ENCODE measurements around the gene FGB.
A peak's percentile ranks its signal among the peaks of the same experiment; 100 is the strongest.

FGB gene

GRCh38 chr4:154597798-154598774 lies 35.3 kb downstream of the FGB start:
- no peak for DNase-seq

GRCh38 chr4:154602404-154603020 lies 39.7 kb downstream of the FGB start:
- no peak for DNase-seq

GRCh38 chr4:154603033-154603943 lies 40.5 kb downstream of the FGB start:
- no peak for DNase-seq

- DNase-seq, result no peak
Measured at GRCh38 chr4:154604696-154605200, 41.9 kb downstream of the FGB start.

GRCh38 chr4:154606728-154607723 lies 44.2 kb downstream of the FGB start:
- no peak for DNase-seq

GRCh38 chr4:154608361-154609252 lies 45.8 kb downstream of the FGB start:
- no peak for DNase-seq

- no peak for DNase-seq
Measured at GRCh38 chr4:154609532-154609931, 46.7 kb downstream of the FGB start.

GRCh38 chr4:154610582-154610981 lies 47.8 kb downstream of the FGB start:
- DNase-seq, result no peak

- DNase-seq, result no peak
Measured at GRCh38 chr4:154611833-154612232, 49.0 kb downstream of the FGB start.

- DNase-seq, result no peak
Measured at GRCh38 chr4:154612472-154613414, 49.9 kb downstream of the FGB start, which contains the start of gene FGG. Gene FGG (minus strand): TSS chr4:154612656. CDS start chr4:154612609, 47 bp downstream.

- no peak for DNase-seq
Measured at GRCh38 chr4:154614306-154614705, 51.5 kb downstream of the FGB start.

- no peak for DNase-seq
Measured at GRCh38 chr4:154615211-154615610, 52.4 kb downstream of the FGB start.

- DNase-seq, result no peak
Measured at GRCh38 chr4:154616287-154616686, 53.5 kb downstream of the FGB start.

GRCh38 chr4:154616731-154617130 lies 53.9 kb downstream of the FGB start:
- no peak for DNase-seq

- no peak for DNase-seq
Measured at GRCh38 chr4:154617820-154618317, 55.1 kb downstream of the FGB start.

- DNase-seq, result peak; percentile 54 to 68
Measured at GRCh38 chr4:154618708-154619315, 56.0 kb downstream of the FGB start.

- DNase-seq, result no peak
Measured at GRCh38 chr4:154620111-154620510, 57.3 kb downstream of the FGB start.
